Measurements from ENCODE around the gene TBX10. TPM values are rescaled to one million over a fixed set of nuclear protein-coding genes. Genes with fewer than 3 reads are reported as not detected.

Gene TBX10
- total and polyA plus RNA-seq, 2 of the 8 experiments (the other 6 are each of a cell fraction or from before 2014, with no cell fraction given), result 0.09 TPM; not detected in 1

DNA sequence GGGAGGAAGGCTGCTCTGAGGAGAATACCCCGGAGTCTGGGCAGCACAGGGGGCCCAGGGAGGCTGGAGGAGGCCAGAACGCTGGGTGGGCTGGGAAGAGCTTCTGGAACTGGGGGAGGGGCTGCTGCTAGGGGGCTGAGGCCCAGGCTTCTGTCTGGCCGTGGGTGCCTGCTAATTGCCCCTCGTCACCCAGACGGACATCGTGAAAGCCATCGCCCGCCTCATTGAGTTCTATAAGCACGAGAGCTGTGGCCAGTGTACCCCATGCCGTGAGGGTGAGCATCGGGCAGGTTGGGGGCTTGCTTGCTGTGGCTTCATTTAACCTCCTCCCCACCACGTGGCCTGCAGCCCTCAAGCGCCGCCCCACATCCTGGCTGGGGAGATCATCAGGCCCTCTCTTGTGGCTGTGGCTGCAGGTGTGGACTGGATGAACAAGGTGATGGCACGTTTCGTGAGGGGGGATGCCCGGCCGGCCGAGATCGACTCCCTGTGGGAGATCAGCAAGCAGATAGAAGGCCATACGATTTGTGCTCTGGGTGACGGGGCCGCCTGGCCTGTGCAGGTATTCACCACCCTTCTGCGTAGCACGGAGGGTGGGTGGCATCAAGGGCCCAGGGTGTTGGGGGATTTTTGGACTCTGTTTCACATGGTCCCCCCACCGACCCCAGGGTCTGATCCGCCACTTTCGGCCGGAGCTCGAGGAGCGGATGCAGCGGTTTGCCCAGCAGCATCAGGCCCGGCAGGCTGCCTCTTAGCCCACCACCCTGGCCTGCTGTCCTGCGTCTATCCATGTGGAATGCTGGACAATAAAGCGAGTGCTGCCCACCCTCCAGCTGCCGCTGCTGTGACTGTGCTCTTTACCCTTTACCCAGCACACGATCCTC is 27.6 kb downstream of the TBX10 start:
- no peak overlapping the region for H3K18ac ChIP-seq (ENCODE audit: extremely low read depth, low read length)
- peaks cover 5% of the 10 kb centered on the region; the same call in 1 of the 2 replicates for H3K23me2 ChIP-seq (ENCODE audit: low read depth, low read length)
- no peak overlapping the region for H2BK12ac ChIP-seq (ENCODE audit: low read depth, low read length)
- no peak overlapping the region for H4K91ac ChIP-seq (replicated peaks; ENCODE audit: insufficient read length, low read length)
- no peak overlapping the region for H2BK5ac ChIP-seq (ENCODE audit: low read depth, low read length)
- H4K20me1 ChIP-seq (replicated peaks in 1 of 2; ENCODE audit: control insufficient read depth in 1 of 2, insufficient read depth in 2 of 2, low read length in 2 of 2), result peaks cover 0 to 6% of the 10 kb centered on the region in 2 experiments
- no peak overlapping the region for H3K4me3 ChIP-seq (ENCODE audit: extremely low read depth in 1 of 4, insufficient read depth in 2 of 4, low read depth in 3 of 4, low read length in 4 of 4)
- no peak overlapping the region for H3K27ac ChIP-seq (ENCODE audit: low read depth, low read length)
- no peak overlapping the region for H3K14ac ChIP-seq (ENCODE audit: insufficient read length)
- H3K36me3 ChIP-seq (ENCODE audit: control insufficient read depth in 2 of 4, insufficient read depth in 4 of 4, low read length in 3 of 4), result peaks cover 5 to 19% (median 12%) of the 10 kb centered on the region in 4 experiments; a peak in 7 of 8 replicates
- H4K5ac ChIP-seq (ENCODE audit: insufficient read length, low read depth, low read length), result no peak overlapping the region
- FAIRE-seq (no peak), DNase-seq (ENCODE audit: low read depth in 1 of 2, low spot score in 2 of 2) (peak in 1 of 2 experiments; percentile 36)
- no peak overlapping the region for H3K4me2 ChIP-seq (ENCODE audit: insufficient read depth in 1 of 2, low read depth in 2 of 2, low read length in 2 of 2)
- H2AFZ ChIP-seq (ENCODE audit: low read length), result no peak overlapping the region
- no peaks in the 10 kb centered on the region for H3K9me3 ChIP-seq (ENCODE audit: insufficient read depth in 2 of 2, low read depth in 1 of 2, low read length in 1 of 2)
- no peak overlapping the region for H3K9ac ChIP-seq (replicated peaks in 1 of 4; ENCODE audit: extremely low read depth in 1 of 4, low read depth in 3 of 4, low read length in 3 of 4)
- no peak overlapping the region for H2BK15ac ChIP-seq (ENCODE audit: low read length)
- peaks cover 7 to 37% (median 26%) of the 10 kb centered on the region in 4 experiments for H3K4me1 ChIP-seq (replicated peaks in 1 of 4; ENCODE audit: control insufficient read depth in 3 of 4, insufficient read depth in 4 of 4, low read length in 3 of 4)
- H3K79me1 ChIP-seq (ENCODE audit: low read depth, low read length), result no peaks in the 10 kb centered on the region
- CTCF ChIA-PET (ENCODE audit: partially characterized antibody), result interaction anchor here (0.8 to 7.3 kb wide), 6 partner anchors 8 to 74 kb away, joined by 3 to 117 read pairs (median 20); partner anchors contain the start of genes GSTP1 and NUDT8
- H2BK120ac ChIP-seq (replicated peaks; ENCODE audit: low read depth, low read length), result no peak overlapping the region
- H3K56ac ChIP-seq (replicated peaks; ENCODE audit: insufficient read length, low read depth, low read length), result no peak overlapping the region
- H3K79me2 ChIP-seq (ENCODE audit: control insufficient read depth in 1 of 2, insufficient read depth in 2 of 2, low read length in 2 of 2), result peaks cover 0 to 8% of the 10 kb centered on the region in 2 experiments; a peak in 1 of 4 replicates
- no peak overlapping the region for H4K8ac ChIP-seq (ENCODE audit: extremely low read depth, insufficient read depth, low read length)
- H3K27me3 ChIP-seq (replicated peaks in 1 of 4; ENCODE audit: control insufficient read depth in 3 of 4, extremely low read depth in 1 of 4, insufficient read depth in 3 of 4, low read length in 3 of 4), result peaks cover 0 to 5% (median 4%) of the 10 kb centered on the region in 4 experiments; a peak in 4 of 7 replicates
- H3K23ac ChIP-seq (ENCODE audit: insufficient read length), result no peak overlapping the region
- H2BK20ac ChIP-seq (ENCODE audit: low read length), result no peak overlapping the region
- WGBS, 2 experiments (ENCODE audit: extremely low coverage in 1 of 2, insufficient coverage in 1 of 2, insufficient read length in 1 of 2, insufficient replicate concordance in 2 of 2, low coverage in 1 of 2, low lambda C conversion rate in 2 of 2, missing lambda C conversion rate in 1 of 2), result 93% methylated on average over 35 of the region's 37 CpGs; no CpG with 5 or more reads in 1 of the 2 experiments
- no peak overlapping the region for H2AK5ac ChIP-seq (ENCODE audit: low read depth, low read length)
- POLR2A ChIA-PET (ENCODE audit: partially characterized antibody), result interaction anchor here (1.6 to 10.7 kb wide), 3 partner anchors 10 to 28 kb away, joined by 4 to 194 read pairs (median 60); partner anchors contain the start of genes GSTP1 and NUDT8
- H3K4ac ChIP-seq (replicated peaks; ENCODE audit: insufficient read length, low read depth, low read length), result no peak overlapping the region
